Ovary (tissue), 3 donors: Measurements from ENCODE around the gene SGMS1.

Experiments
- CTCF ChIP-seq, 3 donors: fragments of 450-650 bp in 2 of 3; fragments of 200-600 bp in 1 of 3; IDR thresholded peaks; one replicate each; pipeline versions ENCODE4 v1.5.1 to v1.8.0; 2016 to 2022; ENCODE audit warnings: antibody characterized with exemption in 3 of 3, mild to moderate bottlenecking in 1 of 3
- EP300 ChIP-seq: sonication (generic); formaldehyde crosslinking; IDR thresholded peaks from one replicate; pipeline ENCODE4 v1.6.1; 2017; ENCODE audit warnings: antibody characterized with exemption
- POLR2A ChIP-seq: fragments of 450-650 bp; IDR thresholded peaks from one replicate; pipeline ENCODE4 v1.6.1; 2017; ENCODE audit warnings: antibody characterized with exemption, mild to moderate bottlenecking, moderate library complexity
- donor health status: DM: no; HTN: no; CAD: no.

- no peak for TF ChIP-seq POLR2A
- TF ChIP-seq CTCF (IDR thresholded peaks at IDR 0.05), result no peak
- no peak for TF ChIP-seq EP300
Observed at GRCh38 chr10:50523357-50523756, 100.4 kb downstream of the SGMS1 start.
